ENCODE results near the gene BRINP2.

DNA sequence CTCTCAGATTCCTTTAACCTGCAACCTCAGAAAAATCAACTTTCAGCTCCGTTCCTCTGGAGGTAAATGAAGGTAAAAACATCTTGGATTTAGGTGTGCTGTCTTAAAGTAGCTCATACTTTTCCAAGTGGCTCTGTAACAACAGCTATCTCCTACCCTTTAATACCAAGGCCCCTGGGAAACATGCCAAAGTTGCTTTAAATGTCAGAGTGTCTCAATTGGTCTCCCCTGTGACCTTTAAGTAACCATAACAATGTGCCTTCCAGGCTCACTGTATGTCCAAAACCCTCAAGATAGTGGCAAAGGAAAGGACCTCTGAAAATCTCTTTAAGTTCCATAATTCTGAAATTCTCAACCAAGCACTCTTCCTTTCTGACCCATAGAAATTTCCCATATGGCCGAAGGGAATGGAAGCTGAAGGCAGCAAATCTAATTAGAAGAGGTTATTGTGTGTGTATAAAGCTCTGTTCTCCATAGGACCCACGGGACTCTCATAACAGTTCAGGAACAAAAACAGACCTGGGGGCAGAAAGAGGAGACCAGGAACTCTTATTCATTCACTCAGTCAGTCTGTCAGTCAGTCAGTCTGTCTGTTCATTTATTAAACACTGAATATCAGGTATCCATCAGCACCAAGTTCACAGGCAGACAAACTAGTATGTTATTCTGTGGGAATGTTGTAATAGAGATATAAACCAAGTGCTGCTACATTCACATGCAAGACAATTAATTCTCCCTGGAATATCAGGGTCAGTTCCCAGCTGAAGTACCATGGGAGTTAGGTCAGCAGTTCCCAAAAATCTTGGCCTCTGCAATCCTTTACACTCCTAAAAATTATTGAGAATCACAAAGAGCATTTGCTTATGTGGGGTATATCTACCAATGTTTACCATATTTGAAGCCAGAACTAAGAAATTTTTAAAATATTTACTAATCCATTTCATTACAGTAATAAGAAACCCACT is 25.4 kb upstream of the BRINP2 start:
- no peak for TF ChIP-seq POLR2A (IDR thresholded peaks at IDR 0.05; ENCODE audit: low read depth)
- TF ChIP-seq, protein P1, sequence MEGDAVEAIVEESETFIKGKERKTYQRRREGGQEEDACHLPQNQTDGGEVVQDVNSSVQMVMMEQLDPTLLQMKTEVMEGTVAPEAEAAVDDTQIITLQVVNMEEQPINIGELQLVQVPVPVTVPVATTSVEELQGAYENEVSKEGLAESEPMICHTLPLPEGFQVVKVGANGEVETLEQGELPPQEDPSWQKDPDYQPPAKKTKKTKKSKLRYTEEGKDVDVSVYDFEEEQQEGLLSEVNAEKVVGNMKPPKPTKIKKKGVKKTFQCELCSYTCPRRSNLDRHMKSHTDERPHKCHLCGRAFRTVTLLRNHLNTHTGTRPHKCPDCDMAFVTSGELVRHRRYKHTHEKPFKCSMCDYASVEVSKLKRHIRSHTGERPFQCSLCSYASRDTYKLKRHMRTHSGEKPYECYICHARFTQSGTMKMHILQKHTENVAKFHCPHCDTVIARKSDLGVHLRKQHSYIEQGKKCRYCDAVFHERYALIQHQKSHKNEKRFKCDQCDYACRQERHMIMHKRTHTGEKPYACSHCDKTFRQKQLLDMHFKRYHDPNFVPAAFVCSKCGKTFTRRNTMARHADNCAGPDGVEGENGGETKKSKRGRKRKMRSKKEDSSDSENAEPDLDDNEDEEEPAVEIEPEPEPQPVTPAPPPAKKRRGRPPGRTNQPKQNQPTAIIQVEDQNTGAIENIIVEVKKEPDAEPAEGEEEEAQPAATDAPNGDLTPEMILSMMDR (IDR thresholded peaks at IDR 0.05): no peak
- no peak for TF ChIP-seq EP300 (IDR thresholded peaks at IDR 0.05)
- no peak for TF ChIP-seq POLR2AphosphoS5 (IDR thresholded peaks at IDR 0.05)
